Ammon's horn (tissue), 1 donor: Measurements from ENCODE around the gene DICER1.
"Not testable (repeated sequence)": the region's sequence is repeated elsewhere in the genome, so short reads cannot be mapped to it uniquely, and the experiment has no call there.

Experiments
- DNase-seq: peaks from one replicate; pipeline ENCODE4 v3.0.0-alpha.2; 2016; ENCODE audit warnings: low spot score

DICER1 gene

GRCh38 chr14:95146079-95146771 is 11.1 kb downstream of the DICER1 start:
- no peak for DNase-seq

DNA sequence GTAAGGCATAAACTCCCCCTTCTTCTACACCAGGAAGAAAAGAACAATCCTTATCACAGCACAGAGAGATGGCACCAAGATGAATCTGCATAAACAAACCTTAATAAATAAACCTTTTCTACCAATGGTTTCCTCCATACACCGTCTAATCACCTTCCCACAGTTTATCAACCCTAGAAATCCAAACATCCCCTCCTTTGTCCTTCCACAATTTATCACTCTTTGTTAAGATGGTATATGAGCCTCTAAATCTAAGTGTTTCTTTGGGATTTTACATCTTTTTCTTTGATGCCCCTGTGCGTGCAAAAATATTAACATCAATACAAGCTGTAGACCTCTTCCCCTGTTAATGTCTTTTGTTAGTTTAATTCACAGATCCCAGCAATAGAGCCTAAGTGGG is 12.5 kb downstream of the DICER1 start:
- no peak for DNase-seq

DNA sequence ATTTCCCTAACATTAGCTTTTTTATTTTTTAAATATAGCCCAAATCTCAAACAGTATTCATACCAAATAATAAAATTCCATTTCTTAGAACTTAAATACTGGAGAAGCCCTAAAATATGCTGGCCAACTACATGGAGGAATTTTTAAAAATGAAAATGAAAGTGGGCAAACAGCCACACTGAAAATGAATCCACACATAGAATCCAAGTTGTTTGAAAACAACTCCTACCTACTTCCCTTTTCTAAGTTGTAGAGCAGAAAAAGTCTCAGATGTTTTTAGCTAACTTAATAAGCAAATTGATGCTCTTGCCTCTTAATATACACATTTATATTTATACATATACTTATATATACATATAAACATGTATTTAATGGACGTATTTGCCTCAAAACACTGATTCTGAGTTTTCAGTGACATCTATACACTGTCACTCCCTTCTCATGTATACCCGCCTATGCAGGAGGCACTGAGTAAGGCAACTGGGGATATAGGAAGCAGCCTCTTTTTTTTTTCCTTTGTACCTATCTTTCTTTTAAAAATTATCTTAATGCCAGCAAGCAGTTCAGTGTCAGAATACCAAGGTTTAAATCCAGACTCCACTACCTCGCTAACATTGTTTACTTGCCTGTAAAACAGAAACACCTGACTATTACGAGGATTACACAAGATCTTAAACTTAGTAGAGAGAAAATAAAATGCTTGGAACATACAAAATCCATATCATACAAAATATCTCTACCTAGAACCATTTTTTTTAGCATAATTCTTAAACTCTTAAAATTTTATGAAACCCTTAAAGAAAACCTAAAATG is 13.3 kb downstream of the DICER1 start:
- no peak for DNase-seq

- DNase-seq, result no peak
These were observed 15.1 kb downstream of the DICER1 start for GRCh38 chr14:95142208-95142607.

- DNase-seq, result no peak
These were observed 15.6 kb downstream of the DICER1 start for GRCh38 chr14:95141684-95142083.

DNA sequence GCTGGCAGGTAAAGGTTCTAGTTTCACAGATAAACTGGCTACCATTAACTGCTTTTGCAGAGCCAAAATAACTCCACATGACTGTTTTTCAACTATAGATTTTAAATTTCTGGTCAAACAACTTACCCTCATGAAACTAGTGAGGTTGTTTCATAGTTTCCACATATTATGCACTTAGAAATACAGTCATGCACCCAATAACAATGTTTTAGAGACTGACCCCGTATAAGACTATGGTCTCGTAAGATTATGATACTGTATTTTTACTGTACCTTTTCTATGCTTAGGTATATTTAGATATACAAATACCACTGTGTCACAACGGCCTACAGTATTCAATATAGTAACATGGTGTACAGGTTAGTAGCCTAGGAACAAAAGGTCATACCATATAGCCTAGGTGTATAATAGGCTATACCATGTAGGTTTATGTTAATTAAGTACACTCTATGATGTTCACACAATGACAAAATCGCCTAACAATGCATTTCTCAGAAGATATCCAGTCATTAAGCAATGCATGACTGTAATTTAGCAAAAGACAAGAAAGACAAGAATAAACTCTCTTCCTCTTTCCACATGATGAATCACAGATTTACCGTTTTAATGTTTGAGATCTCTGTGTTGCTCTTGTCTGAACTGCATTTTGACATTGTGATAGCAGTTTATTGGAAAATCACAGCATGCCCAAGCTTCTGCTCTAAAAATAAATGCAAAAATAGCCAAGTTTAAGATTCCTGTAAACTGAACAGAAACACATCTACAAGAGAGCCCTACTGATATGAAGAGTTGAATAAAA is 17.1 kb downstream of the DICER1 start:
- peak; percentile 27 for DNase-seq

DNA sequence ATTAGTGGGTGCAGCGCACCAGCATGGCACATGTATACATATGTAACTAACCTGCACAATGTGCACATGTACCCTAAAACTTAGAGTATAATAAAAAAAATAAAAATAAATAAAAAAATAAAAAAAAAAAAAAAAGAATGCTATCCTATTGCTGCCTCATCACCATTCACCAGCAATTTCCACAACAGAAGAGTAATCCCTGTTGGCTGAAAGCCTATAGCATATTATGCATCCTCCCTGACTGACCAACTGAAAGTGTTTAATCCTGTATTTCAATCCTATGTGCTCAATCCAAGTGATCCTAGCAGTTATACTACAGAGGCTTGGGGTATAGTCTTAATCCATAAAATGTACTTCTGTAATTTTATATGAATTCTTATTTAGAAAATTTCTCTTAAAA is 18.5 kb downstream of the DICER1 start:
- DNase-seq, result no peak

DNA sequence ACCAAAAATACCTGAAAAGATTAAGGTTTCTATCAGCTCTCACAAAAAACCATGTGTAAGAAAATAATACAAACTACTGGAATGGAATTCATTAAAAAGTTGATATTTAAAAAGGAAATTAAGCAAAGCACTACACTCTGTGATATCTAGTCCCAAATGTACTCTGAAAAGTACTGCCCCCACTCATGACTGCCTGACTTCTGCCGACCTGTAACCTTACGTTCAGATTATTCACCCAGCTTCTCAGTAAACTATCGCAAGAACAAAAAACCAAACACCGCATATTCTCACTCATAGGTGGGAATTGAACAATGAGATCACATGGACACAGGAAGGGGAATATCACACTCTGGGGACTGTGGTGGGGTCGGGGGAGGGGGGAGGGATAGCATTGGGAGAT is 18.9 kb downstream of the DICER1 start:
- DNase-seq, result not testable (repeated sequence)

DNA sequence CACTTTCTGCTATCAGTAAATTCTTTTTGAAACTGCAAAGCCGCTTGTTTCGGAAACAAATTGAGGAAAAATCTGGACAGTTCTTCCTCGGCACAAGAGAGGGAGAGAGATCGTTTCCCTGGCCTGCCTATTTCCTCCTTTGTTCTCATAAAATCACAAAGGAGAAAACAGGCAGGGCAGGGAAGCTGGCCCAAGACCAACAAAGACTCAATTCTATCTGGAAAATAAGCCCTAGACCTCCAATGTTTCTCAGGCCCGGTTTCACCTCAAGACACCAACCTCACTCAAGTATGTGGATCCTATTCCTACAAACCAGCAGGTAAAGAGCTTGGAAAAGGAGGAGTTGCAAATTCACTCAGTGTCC is 19.5 kb downstream of the DICER1 start:
- DNase-seq, result peak; percentile 48

GRCh38 chr14:95137164-95137803 is 20.0 kb downstream of the DICER1 start:
- DNase-seq, result no peak

GRCh38 chr14:95136631-95137030 is 20.7 kb downstream of the DICER1 start:
- no peak for DNase-seq

GRCh38 chr14:95134304-95134933 is 22.9 kb downstream of the DICER1 start:
- DNase-seq, result no peak

- peak; percentile 69 for DNase-seq
These were observed 24.0 kb downstream of the DICER1 start for GRCh38 chr14:95133282-95133681.

GRCh38 chr14:95132760-95133159 is 24.6 kb downstream of the DICER1 start:
- DNase-seq, result no peak

GRCh38 chr14:95130549-95130948 is 26.8 kb downstream of the DICER1 start:
- no peak for DNase-seq

DNA sequence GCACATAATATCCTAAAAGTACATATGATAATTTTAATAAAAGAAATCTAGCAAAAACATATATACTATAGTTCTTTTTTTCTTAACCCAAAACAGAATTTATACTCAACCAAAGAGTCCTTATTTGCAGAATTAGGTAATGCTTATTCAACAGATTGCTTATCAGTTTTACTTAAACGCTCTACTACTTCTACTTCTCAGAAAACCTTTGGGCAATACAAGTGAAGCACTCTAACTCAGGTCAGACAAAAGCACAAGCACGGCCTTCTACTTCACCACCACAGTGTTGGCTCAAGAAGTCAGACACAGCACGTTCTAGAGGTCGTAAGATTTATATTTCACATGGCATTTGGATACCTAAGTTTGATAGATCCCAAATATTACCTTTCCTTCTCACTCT is 29.2 kb downstream of the DICER1 start:
- no peak for DNase-seq

DNA sequence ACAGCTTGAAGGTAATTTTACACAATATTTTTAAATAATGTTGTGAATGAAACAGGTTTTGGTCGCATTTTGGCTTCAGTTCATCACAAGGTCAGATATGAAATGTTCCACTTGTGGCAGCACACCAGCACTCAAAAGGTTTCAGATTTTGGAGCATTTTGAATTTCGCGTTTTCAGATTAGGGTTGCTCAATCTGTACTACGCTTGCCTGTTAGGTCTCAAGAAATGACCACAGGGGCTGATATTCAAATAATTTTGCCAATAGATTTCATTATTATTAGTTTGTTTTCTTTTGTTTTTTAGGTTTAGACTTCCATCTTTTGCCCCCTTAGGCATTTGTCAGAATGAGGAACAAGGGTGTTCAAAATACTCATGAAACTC is 29.8 kb downstream of the DICER1 start:
- no peak for DNase-seq

- DNase-seq, result no peak
These were observed 30.3 kb downstream of the DICER1 start for GRCh38 chr14:95126906-95127530.

DNA sequence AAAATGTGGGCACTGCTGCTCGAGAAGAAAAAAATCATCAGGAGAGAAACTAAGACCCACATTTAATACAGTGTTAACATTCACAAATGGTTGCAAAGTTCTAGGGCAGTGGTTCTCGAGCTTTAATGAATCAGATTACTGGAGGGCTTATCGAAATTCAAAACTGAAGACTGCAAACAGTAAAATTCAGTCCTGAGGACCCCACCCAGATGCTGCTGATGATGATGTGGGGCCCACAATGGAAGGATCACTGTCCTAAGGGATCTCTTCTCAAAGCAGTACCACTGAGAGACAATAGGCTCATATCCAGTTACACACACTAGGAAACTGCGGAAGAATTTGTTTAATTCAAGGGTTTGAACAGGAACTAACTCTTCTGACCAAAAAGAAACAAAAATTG is 31.4 kb downstream of the DICER1 start:
- no peak for DNase-seq

DNA sequence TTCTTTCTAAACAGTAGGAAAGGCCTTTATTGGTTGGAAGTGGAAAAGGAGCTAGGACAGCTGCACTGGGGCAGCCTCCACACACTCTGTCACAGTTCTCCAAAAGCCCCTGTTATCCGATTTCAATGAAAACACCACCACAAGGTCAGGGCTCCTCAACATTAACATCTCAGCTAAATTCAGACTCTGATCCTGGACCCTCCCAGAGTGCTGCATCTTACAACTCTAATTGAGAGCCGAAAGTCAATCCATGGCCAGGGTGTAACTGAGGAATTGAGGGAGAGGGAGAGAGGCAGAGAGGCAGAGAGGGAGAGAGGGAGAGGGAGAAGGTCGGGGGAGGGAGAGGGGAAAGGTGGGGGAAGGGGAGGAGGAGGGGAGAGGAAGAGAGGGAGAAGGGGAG is 32.1 kb downstream of the DICER1 start:
- DNase-seq, result no peak

- DNase-seq, result peak; percentile 64
These were observed 33.3 kb downstream of the DICER1 start for GRCh38 chr14:95123891-95124579.
